ENCODE measurements around the gene RNLS.
A peak's percentile ranks its signal among the peaks of the same experiment; 100 is the strongest.

The RNLS gene

GRCh38 chr10:88270061-88270808, 312.9 kb downstream of the RNLS start:
- no peak overlapping the region for H3K27ac ChIP-seq (ENCODE audit: low read depth, low read length)
- no peak overlapping the region for H3K9ac ChIP-seq (ENCODE audit: low read length)
- no peak overlapping the region for H3K4me2 ChIP-seq (ENCODE audit: low read depth, low read length, poor library complexity, severe bottlenecking)

GRCh38 chr10:88262591-88263234, 320.4 kb downstream of the RNLS start:
- Histone ChIP-seq H3K36me3 (ENCODE audit: low read length) (no peaks in the 10 kb centered on the region), H3F3A (ENCODE audit: insufficient read depth) (no peaks in the 10 kb centered on the region), H3K9ac (ENCODE audit: low read length) (no peak overlapping the region), H2AFZ (ENCODE audit: low read depth, low read length, severe bottlenecking) (peak overlapping the region; percentile 78), H3K27ac (ENCODE audit: low read depth, low read length) (peak overlapping the region; percentile 37; the same call in 1 of the 2 replicates), H3K79me2 (ENCODE audit: insufficient read depth, low read length) (no peaks in the 10 kb centered on the region), H3K9me3 (ENCODE audit: insufficient read depth, low read length) (no peaks in the 10 kb centered on the region), H3K9me2 (replicated peaks; ENCODE audit: insufficient read depth, low read length) (no peaks in the 10 kb centered on the region), H4K20me1 (ENCODE audit: low read depth, low read length) (no peaks in the 10 kb centered on the region), H3K27me3 (ENCODE audit: low read length) (no peaks in the 10 kb centered on the region), H3K4me3 (ENCODE audit: insufficient read depth, low read length, poor library complexity, severe bottlenecking) (no peak overlapping the region), H3K4me2 (ENCODE audit: low read depth, low read length, poor library complexity, severe bottlenecking) (peak overlapping the region; percentile 26)
- TF ChIP-seq EZH2phosphoT487 (conservative IDR thresholded peaks at IDR 0.05; ENCODE audit: low read length) (no peak), CTCF (IDR thresholded peaks at IDR 0.05; ENCODE audit: insufficient read depth, low read length, poor library complexity, severe bottlenecking) (no peak)

More at GRCh38 chr10:88270061-88270808, 312.9 kb downstream of the RNLS start:
- Histone ChIP-seq H3K36me3 (ENCODE audit: low read length) (no peaks in the 10 kb centered on the region), H2AFZ (ENCODE audit: low read depth, low read length, severe bottlenecking) (no peak overlapping the region), H3K9me2 (replicated peaks; ENCODE audit: insufficient read depth, low read length) (no peaks in the 10 kb centered on the region), H4K20me1 (ENCODE audit: low read depth, low read length) (no peaks in the 10 kb centered on the region), H3K79me2 (ENCODE audit: insufficient read depth, low read length) (no peaks in the 10 kb centered on the region), H3K4me3 (ENCODE audit: insufficient read depth, low read length, poor library complexity, severe bottlenecking) (no peak overlapping the region), H3K27me3 (ENCODE audit: low read length) (no peaks in the 10 kb centered on the region), H3K9me3 (ENCODE audit: insufficient read depth, low read length) (no peaks in the 10 kb centered on the region), H3F3A (ENCODE audit: insufficient read depth) (no peaks in the 10 kb centered on the region)
- TF ChIP-seq EZH2phosphoT487 (conservative IDR thresholded peaks at IDR 0.05; ENCODE audit: low read length) (no peak), CTCF (IDR thresholded peaks at IDR 0.05; ENCODE audit: insufficient read depth, low read length, poor library complexity, severe bottlenecking) (no peak)

- no peaks in the 10 kb centered on the region for H4K20me1 ChIP-seq (ENCODE audit: low read depth, low read length)
- H3K79me2 ChIP-seq (ENCODE audit: insufficient read depth, low read length): no peaks in the 10 kb centered on the region
- no peaks in the 10 kb centered on the region for H3K36me3 ChIP-seq (ENCODE audit: low read length)
- H3K9me2 ChIP-seq (replicated peaks; ENCODE audit: insufficient read depth, low read length): no peaks in the 10 kb centered on the region
- no peaks in the 10 kb centered on the region for H3K27me3 ChIP-seq (ENCODE audit: low read length)
- no peak overlapping the region for H3K4me2 ChIP-seq (ENCODE audit: low read depth, low read length, poor library complexity, severe bottlenecking)
- no peak overlapping the region for H3K9ac ChIP-seq (ENCODE audit: low read length)
- no peak for TF ChIP-seq EZH2phosphoT487 (conservative IDR thresholded peaks at IDR 0.05; ENCODE audit: low read length)
- TF ChIP-seq CTCF (IDR thresholded peaks at IDR 0.05; ENCODE audit: insufficient read depth, low read length, poor library complexity, severe bottlenecking): no peak
- H3K4me3 ChIP-seq (ENCODE audit: insufficient read depth, low read length, poor library complexity, severe bottlenecking): no peak overlapping the region
- H3K9me3 ChIP-seq (ENCODE audit: insufficient read depth, low read length): no peaks in the 10 kb centered on the region
- H2AFZ ChIP-seq (ENCODE audit: low read depth, low read length, severe bottlenecking): no peak overlapping the region
- H3K27ac ChIP-seq (ENCODE audit: low read depth, low read length): no peak overlapping the region
- H3F3A ChIP-seq (ENCODE audit: insufficient read depth): no peaks in the 10 kb centered on the region
These were observed 322.0 kb downstream of the RNLS start for GRCh38 chr10:88261152-88261551.
